Activated T-cell treated with anti-CD3 and anti-CD28 coated beads, Interleukin-2, amount 50 U/mL, for 4 hours (primary cell): ENCODE data around the gene RNF144B. TPM values are rescaled to one million over a fixed set of nuclear protein-coding genes. Genes with fewer than 3 reads are reported as not detected.
"Not testable (repeated sequence)": the region's sequence is repeated elsewhere in the genome, so short reads cannot be mapped to it uniquely, and the experiment has no call there.

Source experiments
- ATAC-seq, 2 donors: fragments of 200-7000 bp; cut with Tn5 transposase; one replicate each; pipeline ENCODE4 v1.10.0; 2021
- DNase-seq: peaks from one replicate; pipeline ENCODE4 v3.0.0-alpha.2; 2020
- H3K27me3 Mint-ChIP-seq: one replicate; pipeline ENCODE4 v1.8.0; 2021; ENCODE audit warnings: low read depth, mixed read lengths
- H3K36me3 Mint-ChIP-seq: one replicate; pipeline ENCODE4 v1.8.0; 2022; ENCODE audit warnings: mixed read lengths; ENCODE audit not compliant: insufficient read depth
- H3K4me1 Mint-ChIP-seq: one replicate; pipeline ENCODE4 v1.8.0; 2021; ENCODE audit warnings: low read depth, mixed read lengths
- H3K4me3 Mint-ChIP-seq: one replicate; pipeline ENCODE4 v1.8.0; 2021; ENCODE audit warnings: mild to moderate bottlenecking, moderate library complexity, mixed read lengths
- H3K9me3 Mint-ChIP-seq: one replicate; pipeline ENCODE4 v1.8.0; 2021; ENCODE audit warnings: mixed read lengths
- total RNA-seq, 3 donors: library from RNA; stranded (reverse); gene quantifications; one replicate each; pipeline ENCODE4 v1.2.1, GENCODE V29; 2021

RNF144B gene
- total RNA-seq, 3 donors from 2014 or later = 0.61 to 1.8 (median 1.4) TPM

- DNase-seq (no peak), ATAC-seq (no peak)
- H3K27me3 Mint-ChIP-seq = no peaks in the 10 kb centered on the region
- no peaks in the 10 kb centered on the region for H3K9me3 Mint-ChIP-seq
- peaks cover 21% of the 10 kb centered on the region for H3K36me3 Mint-ChIP-seq
- no peaks in the 10 kb centered on the region for H3K4me1 Mint-ChIP-seq
- no peak overlapping the region for H3K4me3 Mint-ChIP-seq
These were observed 20.0 kb downstream of the RNF144B start for GRCh38 chr6:18406955-18407749.

GRCh38 chr6:18409602-18410001 is 22.5 kb downstream of the RNF144B start:
- H3K4me3 Mint-ChIP-seq, H3K4me1 Mint-ChIP-seq, DNase-seq: not testable (repeated sequence)

GRCh38 chr6:18410412-18410811 is 23.3 kb downstream of the RNF144B start:
- H3K9me3 Mint-ChIP-seq = no peaks in the 10 kb centered on the region
- ATAC-seq (no peak), DNase-seq (no peak)
- peaks cover 21% of the 10 kb centered on the region for H3K36me3 Mint-ChIP-seq
- H3K27me3 Mint-ChIP-seq = no peaks in the 10 kb centered on the region
- H3K4me3 Mint-ChIP-seq = no peak overlapping the region
- H3K4me1 Mint-ChIP-seq = no peaks in the 10 kb centered on the region

More at GRCh38 chr6:18409602-18410001, 22.5 kb downstream of the RNF144B start:
- not testable (repeated sequence) for H3K9me3 Mint-ChIP-seq, ATAC-seq, H3K27me3 Mint-ChIP-seq
- peaks cover 18% of the 10 kb centered on the region for H3K36me3 Mint-ChIP-seq

GRCh38 chr6:18412068-18412467 is 24.9 kb downstream of the RNF144B start:
- H3K4me1 Mint-ChIP-seq = no peaks in the 10 kb centered on the region
- DNase-seq (no peak), ATAC-seq (no peak)
- peaks cover 17% of the 10 kb centered on the region for H3K36me3 Mint-ChIP-seq
- H3K27me3 Mint-ChIP-seq = no peaks in the 10 kb centered on the region
- H3K4me3 Mint-ChIP-seq = no peak overlapping the region
- H3K9me3 Mint-ChIP-seq = no peaks in the 10 kb centered on the region

GRCh38 chr6:18412644-18413043 is 25.5 kb downstream of the RNF144B start:
- no peaks in the 10 kb centered on the region for H3K9me3 Mint-ChIP-seq
- H3K4me3 Mint-ChIP-seq = no peak overlapping the region
- peaks cover 16% of the 10 kb centered on the region for H3K36me3 Mint-ChIP-seq
- no peaks in the 10 kb centered on the region for H3K27me3 Mint-ChIP-seq
- ATAC-seq (no peak), DNase-seq (no peak)
- no peaks in the 10 kb centered on the region for H3K4me1 Mint-ChIP-seq

- H3K36me3 Mint-ChIP-seq = peaks cover 16% of the 10 kb centered on the region
- H3K4me3 Mint-ChIP-seq = no peak overlapping the region
- no peaks in the 10 kb centered on the region for H3K4me1 Mint-ChIP-seq
- ATAC-seq (no peak), DNase-seq (no peak)
- H3K27me3 Mint-ChIP-seq = no peaks in the 10 kb centered on the region
- H3K9me3 Mint-ChIP-seq = no peaks in the 10 kb centered on the region
These were observed 26.2 kb downstream of the RNF144B start for GRCh38 chr6:18413381-18413780.

- Mint-ChIP-seq H3K4me3 (no peak overlapping the region), H3K36me3 (peaks cover 16% of the 10 kb centered on the region), H3K4me1 (no peaks in the 10 kb centered on the region), H3K27me3 (no peaks in the 10 kb centered on the region), H3K9me3 (no peaks in the 10 kb centered on the region)
- ATAC-seq = no peak
- no peak for DNase-seq
These were observed 27.0 kb downstream of the RNF144B start for GRCh38 chr6:18414116-18414515.

- no peak for DNase-seq
- Mint-ChIP-seq H3K27me3 (no peaks in the 10 kb centered on the region), H3K9me3 (no peaks in the 10 kb centered on the region), H3K4me3 (no peak overlapping the region), H3K4me1 (no peaks in the 10 kb centered on the region), H3K36me3 (peaks cover 15% of the 10 kb centered on the region)
- ATAC-seq = no peak
These were observed 28.1 kb downstream of the RNF144B start for GRCh38 chr6:18415207-18415606.

- no peak for DNase-seq
- H3K4me1 Mint-ChIP-seq = no peaks in the 10 kb centered on the region
- no peaks in the 10 kb centered on the region for H3K9me3 Mint-ChIP-seq
- H3K27me3 Mint-ChIP-seq = no peaks in the 10 kb centered on the region
- no peak overlapping the region for H3K4me3 Mint-ChIP-seq
- peaks cover 11% of the 10 kb centered on the region for H3K36me3 Mint-ChIP-seq
- ATAC-seq = no peak
These were observed 28.7 kb downstream of the RNF144B start for GRCh38 chr6:18415671-18416340.

GRCh38 chr6:18416341-18416679 is 29.2 kb downstream of the RNF144B start:
- no peaks in the 10 kb centered on the region for H3K9me3 Mint-ChIP-seq
- ATAC-seq (no peak), DNase-seq (no peak)
- no peaks in the 10 kb centered on the region for H3K27me3 Mint-ChIP-seq
- no peaks in the 10 kb centered on the region for H3K4me1 Mint-ChIP-seq
- H3K36me3 Mint-ChIP-seq = peaks cover 11% of the 10 kb centered on the region
- H3K4me3 Mint-ChIP-seq = no peak overlapping the region

GRCh38 chr6:18420328-18420727 is 33.2 kb downstream of the RNF144B start:
- H3K27me3 Mint-ChIP-seq = no peaks in the 10 kb centered on the region
- peaks cover 3% of the 10 kb centered on the region for H3K36me3 Mint-ChIP-seq
- H3K4me1 Mint-ChIP-seq = no peaks in the 10 kb centered on the region
- DNase-seq (no peak), ATAC-seq (no peak)
- H3K4me3 Mint-ChIP-seq = no peak overlapping the region
- H3K9me3 Mint-ChIP-seq = no peaks in the 10 kb centered on the region

GRCh38 chr6:18422136-18422535 is 35.0 kb downstream of the RNF144B start:
- peaks cover 2% of the 10 kb centered on the region for H3K36me3 Mint-ChIP-seq
- H3K4me3 Mint-ChIP-seq = no peak overlapping the region
- DNase-seq (no peak), ATAC-seq (no peak)
- H3K4me1 Mint-ChIP-seq = no peaks in the 10 kb centered on the region
- no peaks in the 10 kb centered on the region for H3K9me3 Mint-ChIP-seq
- H3K27me3 Mint-ChIP-seq = no peaks in the 10 kb centered on the region

GRCh38 chr6:18423426-18423825 is 36.3 kb downstream of the RNF144B start:
- no peak overlapping the region for H3K4me3 Mint-ChIP-seq
- ATAC-seq = no peak
- H3K9me3 Mint-ChIP-seq = no peaks in the 10 kb centered on the region

GRCh38 chr6:18424201-18424600 is 37.1 kb downstream of the RNF144B start:
- no peaks in the 10 kb centered on the region for H3K4me1 Mint-ChIP-seq
- no peak for DNase-seq
- no peak for ATAC-seq
- H3K9me3 Mint-ChIP-seq = no peaks in the 10 kb centered on the region
- no peaks in the 10 kb centered on the region for H3K27me3 Mint-ChIP-seq
- no peak overlapping the region for H3K4me3 Mint-ChIP-seq
- H3K36me3 Mint-ChIP-seq = peaks cover 11% of the 10 kb centered on the region

More at GRCh38 chr6:18423426-18423825, 36.3 kb downstream of the RNF144B start:
- DNase-seq = no peak
- Mint-ChIP-seq H3K27me3 (no peaks in the 10 kb centered on the region), H3K36me3 (peaks cover 10% of the 10 kb centered on the region), H3K4me1 (no peaks in the 10 kb centered on the region)

GRCh38 chr6:18425218-18425617 is 38.1 kb downstream of the RNF144B start:
- Mint-ChIP-seq H3K9me3 (no peaks in the 10 kb centered on the region), H3K4me3 (no peak overlapping the region), H3K4me1 (no peaks in the 10 kb centered on the region), H3K27me3 (no peaks in the 10 kb centered on the region), H3K36me3 (peaks cover 13% of the 10 kb centered on the region)
- ATAC-seq = no peak
- DNase-seq = no peak
